A673 (cell line): ENCODE results near the gene NDUFA13. TPM values are rescaled to one million over a fixed set of nuclear protein-coding genes. Genes with fewer than 3 reads are reported as not detected.

Experiments
- BruUV-seq: library from RNA; stranded (reverse); fragments of 400-500 nt; replicated peaks from 2 replicates; lab custom pipeline; 2021; lab: Mats Ljungman, UMichigan
- CTCF ChIA-PET: fragments of 300-600 bp; sonication (Branson Sonifier 250); formaldehyde crosslinking; loops from one replicate; lab custom pipeline; 2022; ENCODE audit warnings: antibody characterized with exemption; lab: Charles Lee
- POLR2A ChIA-PET: fragments of 300-600 bp; sonication (Branson Sonifier 250); formaldehyde crosslinking; loops from one replicate; lab custom pipeline; 2022; ENCODE audit warnings: antibody characterized with exemption; ENCODE audit not compliant: low non-redundant PET; lab: Charles Lee
- DNase-seq: peaks from one replicate; pipeline ENCODE4 v3.0.0-alpha.2; 2015; ENCODE audit warnings: low spot score
- H3K27ac ChIP-seq: fragments of 200-600 bp; sonication (generic); 2 replicates; pipeline ENCODE4 v1.5.1; 2016; ENCODE audit warnings: mixed run types, low read depth, mild to moderate bottlenecking, mixed read lengths, antibody characterized with exemption, low read length; ENCODE audit not compliant: poor library complexity, severe bottlenecking
- H3K27me3 ChIP-seq: fragments of 200-600 bp; sonication (generic); replicated peaks from 2 replicates; pipeline ENCODE4 v1.6.1; 2017; ENCODE audit warnings: mixed run types, low read depth, mild to moderate bottlenecking, mixed read lengths, antibody characterized with exemption, low read length; ENCODE audit not compliant: insufficient read depth, poor library complexity
- H3K36me3 ChIP-seq: fragments of 200-600 bp; sonication (generic); 2 replicates; pipeline ENCODE4 v1.6.1; 2016; ENCODE audit warnings: mixed run types, mild to moderate bottlenecking, mixed read lengths, antibody characterized with exemption, low read length; ENCODE audit not compliant: insufficient read depth, poor library complexity, severe bottlenecking
- H3K4me1 ChIP-seq: fragments of 200-600 bp; sonication (generic); 2 replicates; pipeline ENCODE4 v1.6.1; 2017; ENCODE audit warnings: mixed run types, mild to moderate bottlenecking, mixed read lengths, antibody characterized with exemption, low read length; ENCODE audit not compliant: insufficient read depth, poor library complexity, severe bottlenecking
- H3K4me3 ChIP-seq: fragments of 200-600 bp; sonication (generic); 2 replicates; pipeline ENCODE4 v1.5.1; 2016; ENCODE audit warnings: low read depth, mixed run types, mild to moderate bottlenecking, mixed read lengths, low read length; ENCODE audit not compliant: poor library complexity, severe bottlenecking
- H3K9me3 ChIP-seq: fragments of 200-600 bp; sonication (generic); 2 replicates; pipeline ENCODE4 v1.6.1; 2016; ENCODE audit warnings: mixed run types, low read depth, mild to moderate bottlenecking, mixed read lengths, antibody characterized with exemption, low read length; ENCODE audit not compliant: poor library complexity, severe bottlenecking
- EZH2 ChIP-seq: fragments of 200-600 bp; sonication (generic); IDR thresholded peaks from 2 replicates; pipeline ENCODE4 v1.6.1; 2017; ENCODE audit warnings: borderline replicate concordance, low read depth, mild to moderate bottlenecking, mixed read lengths, antibody characterized with exemption, low read length; ENCODE audit not compliant: poor library complexity, severe bottlenecking
- intact Hi-C: fragments of 100-400 bp; cut with micrococcal nuclease; formaldehyde crosslinking; loops from one replicate; pipeline ENCODE4 v1.10.0; 2022; ENCODE audit not compliant: unreplicated experiment
- total RNA-seq: library from RNA; stranded (reverse); gene quantifications from 2 replicates; pipeline ENCODE4 v1.2.3, GENCODE V29; 2021
- TF ChIP-seq, protein P1 (sequence below): fragments of 300-800, 200-600 bp; sonication (generic); conservative IDR thresholded peaks from 2 replicates; pipeline ENCODE4 v1.5.1; 2017; ENCODE audit warnings: low read depth, mild to moderate bottlenecking, antibody characterized with exemption, low read length, moderate library complexity, mixed read lengths

Gene NDUFA13
- total RNA-seq, 1 experiment from 2014 or later = 431 TPM

DNA sequence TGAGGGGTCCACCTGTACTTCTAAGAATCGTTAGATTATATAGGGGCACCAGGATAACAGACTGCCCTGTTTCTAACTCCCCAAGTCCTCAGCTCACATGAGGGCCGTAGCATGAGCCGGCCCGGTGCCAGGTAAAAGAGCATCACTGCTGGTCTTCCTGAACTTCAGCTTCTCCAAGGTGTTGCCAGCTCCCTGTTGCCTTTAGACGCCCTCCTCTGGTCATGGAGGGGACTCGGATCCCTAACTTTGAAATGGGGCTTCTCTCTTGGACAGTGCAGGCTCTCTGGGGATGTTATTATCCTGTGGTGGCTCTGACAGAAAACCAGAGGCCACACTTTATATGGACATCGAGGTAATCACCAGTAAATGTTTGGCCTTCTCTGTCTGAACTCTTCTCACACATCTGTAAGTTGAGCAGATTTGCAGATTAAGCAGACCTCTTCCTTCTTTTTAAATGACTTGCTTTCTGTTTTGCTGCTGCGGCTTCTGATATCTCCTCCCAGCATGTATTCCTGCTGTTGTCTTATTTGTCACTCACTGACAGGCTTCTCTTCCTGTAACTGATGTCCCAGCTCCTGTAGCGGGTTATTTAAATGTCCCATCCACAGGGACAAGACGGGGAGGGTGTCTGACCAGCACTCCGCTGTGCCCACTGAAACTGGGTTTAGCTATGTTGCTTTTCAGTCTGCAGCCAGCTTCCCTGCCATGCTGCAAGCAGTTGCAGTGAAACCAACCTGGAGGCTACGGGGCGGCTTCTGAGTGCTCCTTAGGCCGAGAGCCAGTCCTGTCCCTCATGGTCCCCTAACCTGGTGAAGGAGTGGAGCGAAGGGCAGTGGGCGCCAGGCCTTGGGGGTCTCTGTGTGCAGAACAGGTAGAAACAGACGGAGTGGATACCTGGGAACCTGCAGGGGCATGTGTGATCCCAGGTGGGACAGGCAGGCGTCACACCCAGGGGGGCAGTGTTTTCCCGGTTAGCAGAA is 39.9 kb upstream of the NDUFA13 start:
- H3K4me1 ChIP-seq = no peaks in the 10 kb centered on the region
- H3K9me3 ChIP-seq = no peaks in the 10 kb centered on the region
- H3K27me3 ChIP-seq = no peaks in the 10 kb centered on the region
- TF ChIP-seq, protein P1, sequence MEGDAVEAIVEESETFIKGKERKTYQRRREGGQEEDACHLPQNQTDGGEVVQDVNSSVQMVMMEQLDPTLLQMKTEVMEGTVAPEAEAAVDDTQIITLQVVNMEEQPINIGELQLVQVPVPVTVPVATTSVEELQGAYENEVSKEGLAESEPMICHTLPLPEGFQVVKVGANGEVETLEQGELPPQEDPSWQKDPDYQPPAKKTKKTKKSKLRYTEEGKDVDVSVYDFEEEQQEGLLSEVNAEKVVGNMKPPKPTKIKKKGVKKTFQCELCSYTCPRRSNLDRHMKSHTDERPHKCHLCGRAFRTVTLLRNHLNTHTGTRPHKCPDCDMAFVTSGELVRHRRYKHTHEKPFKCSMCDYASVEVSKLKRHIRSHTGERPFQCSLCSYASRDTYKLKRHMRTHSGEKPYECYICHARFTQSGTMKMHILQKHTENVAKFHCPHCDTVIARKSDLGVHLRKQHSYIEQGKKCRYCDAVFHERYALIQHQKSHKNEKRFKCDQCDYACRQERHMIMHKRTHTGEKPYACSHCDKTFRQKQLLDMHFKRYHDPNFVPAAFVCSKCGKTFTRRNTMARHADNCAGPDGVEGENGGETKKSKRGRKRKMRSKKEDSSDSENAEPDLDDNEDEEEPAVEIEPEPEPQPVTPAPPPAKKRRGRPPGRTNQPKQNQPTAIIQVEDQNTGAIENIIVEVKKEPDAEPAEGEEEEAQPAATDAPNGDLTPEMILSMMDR = peak; percentile 50
- TF ChIP-seq EZH2 = no peak
- CTCF ChIA-PET = no interaction called here
- H3K36me3 ChIP-seq = no peaks in the 10 kb centered on the region
- H3K27ac ChIP-seq = peak overlapping the region; percentile 53
- H3K4me3 ChIP-seq = no peak overlapping the region
- intact Hi-C loops = no loop called here
- POLR2A ChIA-PET = no interaction called here
- no peak for DNase-seq
- no TSS peak for BruUV-seq

DNA sequence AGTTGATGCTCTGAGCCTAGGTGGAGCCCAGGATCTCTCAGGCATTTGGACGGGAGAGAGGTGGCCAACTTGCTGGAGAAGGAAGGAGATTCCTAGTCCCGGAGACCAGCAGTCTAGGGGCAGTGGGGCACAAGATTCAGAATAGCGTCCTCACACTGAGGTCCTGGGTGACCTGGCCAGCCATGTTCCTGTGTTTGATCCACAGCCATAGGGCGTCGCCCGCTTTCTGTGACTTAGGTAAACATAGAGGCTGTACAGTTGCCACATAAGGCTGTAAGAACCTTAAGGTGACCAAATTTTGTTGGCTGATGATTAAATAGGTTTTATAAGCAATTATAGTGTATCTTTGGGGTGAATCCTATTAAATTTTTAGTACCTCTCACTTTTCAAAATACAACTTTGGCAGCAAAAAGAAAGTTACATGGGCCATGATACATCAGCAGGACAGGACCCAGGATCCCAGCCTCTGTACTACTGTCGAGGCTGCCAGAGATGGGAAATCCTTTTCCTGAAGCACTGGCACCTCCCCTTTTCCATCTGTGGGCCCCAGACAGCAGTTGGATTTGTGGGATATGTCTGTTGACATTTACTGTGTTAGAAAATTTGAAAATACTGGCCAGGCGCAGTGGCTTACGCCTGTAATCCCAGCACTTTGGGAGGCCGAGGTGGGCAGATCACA is 38.2 kb upstream of the NDUFA13 start:
- Histone ChIP-seq H3K9me3 (no peaks in the 10 kb centered on the region), H3K27ac (no peak overlapping the region), H3K27me3 (no peaks in the 10 kb centered on the region), H3K4me1 (no peaks in the 10 kb centered on the region), H3K36me3 (no peaks in the 10 kb centered on the region), H3K4me3 (no peak overlapping the region)
- intact Hi-C loops = no loop called here
- CTCF ChIA-PET = no interaction called here
- POLR2A ChIA-PET = no interaction called here
- TF ChIP-seq EZH2 = no peak
- TF ChIP-seq, protein P1 = no peak
- no peak for DNase-seq
- no TSS peak for BruUV-seq

DNA sequence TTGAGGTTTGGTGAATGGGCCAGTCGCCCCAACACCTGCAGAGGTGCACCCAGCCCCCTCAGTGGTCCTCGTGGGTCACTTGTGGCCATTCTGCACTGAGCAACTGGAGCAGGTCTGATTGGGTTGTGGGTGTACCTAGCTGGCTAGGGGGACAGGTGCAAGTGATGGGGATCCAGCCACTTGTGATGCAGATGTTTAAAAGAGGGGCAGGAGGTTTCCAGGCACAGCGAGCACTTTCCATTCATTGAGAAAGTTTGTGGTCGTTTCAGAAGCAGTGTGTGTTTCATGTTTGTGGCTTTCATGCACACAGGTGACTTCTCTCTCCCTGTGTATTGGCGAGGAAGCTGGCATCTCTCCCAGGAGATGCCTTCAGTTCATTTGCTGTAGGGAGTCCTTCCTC is 35.3 kb upstream of the NDUFA13 start:
- intact Hi-C loops = no loop called here
- no peak for DNase-seq
- H3K27ac ChIP-seq = no peak overlapping the region
- H3K27me3 ChIP-seq = no peaks in the 10 kb centered on the region
- ChIA-PET POLR2A (no interaction called here), CTCF (no interaction called here)
- H3K36me3 ChIP-seq = no peaks in the 10 kb centered on the region
- H3K4me1 ChIP-seq = no peaks in the 10 kb centered on the region
- no TSS peak for BruUV-seq
- H3K4me3 ChIP-seq = no peak overlapping the region
- no peaks in the 10 kb centered on the region for H3K9me3 ChIP-seq
- TF ChIP-seq, protein P1 = no peak
- no peak for TF ChIP-seq EZH2
